Mesenteric fat pad (tissue), 1 donor: ENCODE data around the gene CDH6. TPM values are rescaled to one million over a fixed set of nuclear protein-coding genes. Genes with fewer than 3 reads are reported as not detected.

Source experiments
- DNase-seq: peaks from one replicate; pipeline ENCODE4 v3.0.0-alpha.2; 2020; ENCODE audit warnings: low spot score
- long read RNA-seq: library from polyadenylated mRNA; unstranded; transcript quantifications from one replicate; pipeline ENCODE4 v2.0.0, GENCODE V29; 2020
- total RNA-seq: library from RNA; stranded (reverse); fragmentation: NEBNext Ultra II Directional; extraction: Animal tissue kit (Norgen Biotek cat#: 25700); gene quantifications from one replicate; pipeline ENCODE4 v1.2.1, GENCODE V29; 2021
- donor health status: DM: yes; HTN: yes; CAD: no.

CDH6 gene
- 1.3 TPM for total RNA-seq
- long read RNA-seq, partial matches to known transcripts: 1 of 1 reads
- long read RNA-seq, other reads (novel, unspliced or antisense): 0 of 1 reads

DNA sequence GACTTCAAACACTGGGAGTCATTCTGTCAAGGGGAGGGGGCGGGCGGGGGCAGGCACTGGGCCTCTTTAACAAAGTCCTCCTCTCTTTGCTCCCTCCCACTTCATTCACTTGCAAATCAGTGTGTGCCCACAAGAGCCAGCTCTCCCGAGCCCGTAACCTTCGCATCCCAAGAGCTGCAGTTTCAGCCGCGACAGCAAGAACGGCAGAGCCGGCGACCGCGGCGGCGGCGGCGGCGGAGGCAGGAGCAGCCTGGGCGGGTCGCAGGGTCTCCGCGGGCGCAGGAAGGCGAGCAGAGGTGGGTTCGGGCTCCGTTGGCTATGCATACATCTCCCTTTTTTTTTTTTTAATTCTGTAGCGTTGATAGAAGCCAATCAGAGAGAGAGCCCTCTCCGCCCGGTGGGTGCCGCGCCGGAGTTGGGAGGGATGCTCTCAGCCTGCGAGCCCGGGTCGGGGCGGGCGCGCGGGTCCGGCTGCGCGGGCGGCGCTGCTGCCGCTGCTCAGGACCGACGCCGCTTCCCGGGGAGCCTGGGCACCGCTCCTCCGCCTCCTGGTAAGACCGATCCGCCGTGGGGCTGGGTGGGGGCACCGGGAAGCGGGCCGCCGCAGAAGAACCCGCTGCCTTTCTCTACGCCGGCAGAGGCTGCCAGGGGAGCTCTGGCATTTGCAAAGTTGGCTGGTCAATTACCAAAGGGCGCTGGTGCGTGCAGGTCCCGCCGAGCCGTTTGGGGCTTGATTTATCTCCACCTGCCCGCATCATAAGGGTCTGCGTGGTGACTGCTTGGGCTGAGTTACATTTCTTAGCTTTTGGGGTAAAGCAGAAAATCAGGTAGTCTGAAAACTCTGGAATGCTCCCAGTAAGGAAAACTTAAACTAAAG is at the start of gene CDH6:
Gene CDH6, plus strand, starts transcription at position 96 of the 877 bp plus-strand sequence. CDS start 73,788 bp downstream, outside the sequence.
- DNase-seq: no peak

DNA sequence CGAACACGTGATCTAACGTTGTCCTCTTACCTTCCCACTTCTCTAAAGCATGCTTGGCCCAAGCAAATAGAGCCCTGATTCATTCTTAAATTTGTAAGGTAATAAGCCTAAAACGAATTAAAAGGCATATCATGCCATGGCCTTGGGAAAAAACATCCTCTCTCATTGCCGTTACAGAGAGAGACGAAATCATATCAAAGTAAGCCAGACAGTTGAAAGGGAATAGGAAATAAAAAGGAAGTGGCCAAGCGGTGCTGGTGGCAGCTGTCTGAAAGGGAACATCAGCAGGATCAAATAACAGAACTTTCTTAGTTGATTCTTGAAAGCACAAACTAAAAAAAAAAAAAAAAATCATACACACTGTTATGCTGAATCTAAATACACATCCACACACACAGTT is 49.1 kb upstream of the CDH6 start:
- no peak for DNase-seq

DNA sequence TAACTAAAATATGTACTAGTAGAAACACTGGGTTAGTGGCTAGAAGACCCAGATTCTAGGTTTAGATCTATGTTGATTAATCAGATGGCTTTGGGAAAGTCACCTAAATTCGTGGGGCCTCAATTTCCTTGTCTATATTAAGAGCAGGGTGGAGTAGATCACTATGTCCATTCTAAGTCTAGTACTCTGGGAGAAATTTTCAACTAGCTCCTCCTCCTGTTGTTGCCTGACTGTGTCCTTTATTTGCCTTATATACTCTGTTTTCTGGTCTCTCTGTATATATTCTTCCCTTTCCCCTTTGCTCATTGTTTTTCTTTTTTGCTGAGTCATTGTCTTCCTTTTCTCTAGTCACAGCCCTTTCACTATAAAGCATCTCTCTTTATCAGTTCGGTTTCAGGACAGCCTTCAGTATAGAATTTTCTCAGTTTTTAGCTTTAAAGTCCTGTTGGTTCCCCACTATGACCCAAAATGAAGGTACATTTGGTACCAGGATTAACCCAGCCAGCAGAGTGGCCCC is 44.5 kb upstream of the CDH6 start:
- no peak for DNase-seq

DNA sequence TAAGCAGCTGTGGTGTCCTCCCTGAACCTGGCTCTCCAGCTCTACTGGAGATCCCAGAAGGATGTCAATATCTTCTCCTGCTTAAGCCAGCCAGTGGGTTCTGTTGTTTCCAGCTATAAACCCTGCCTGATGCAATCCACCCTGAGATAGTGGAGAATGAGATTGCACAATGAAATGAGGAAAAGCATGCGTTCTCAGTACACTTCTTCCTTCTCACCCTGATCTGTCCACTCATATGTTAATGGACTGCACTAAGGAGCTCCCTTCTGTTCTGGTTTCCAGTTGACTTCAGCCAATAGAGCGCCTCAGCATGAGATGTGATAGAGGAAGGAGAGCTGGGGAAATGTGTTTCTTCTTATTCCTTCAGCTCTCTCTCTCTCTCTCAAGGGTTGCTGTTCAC is 40.0 kb upstream of the CDH6 start:
- DNase-seq: no peak

DNA sequence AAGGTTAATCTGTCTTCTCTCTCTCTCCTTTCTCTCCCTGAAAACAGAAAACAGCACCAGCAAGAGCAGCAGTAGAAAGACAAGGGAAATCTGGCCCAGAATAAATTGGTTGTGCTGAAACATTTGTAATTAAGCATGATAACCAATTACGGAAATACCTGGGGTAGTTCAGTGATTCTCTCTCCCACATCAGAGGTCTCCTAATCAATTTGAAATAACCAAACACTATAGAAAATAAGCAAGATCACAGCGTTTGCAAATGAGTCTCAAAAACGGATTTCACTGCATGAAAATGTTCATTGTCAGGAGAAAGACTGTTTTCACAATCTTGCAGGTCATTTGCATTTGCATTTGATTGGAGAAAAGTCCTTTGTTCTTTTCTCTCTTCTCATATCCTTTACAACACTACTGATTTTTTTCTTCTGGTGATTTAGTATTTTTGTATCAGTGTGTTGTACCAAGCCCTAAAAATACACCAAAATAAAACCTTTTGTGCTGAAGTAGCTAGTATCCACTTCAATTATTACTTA is 36.8 kb upstream of the CDH6 start:
- DNase-seq: no peak

DNA sequence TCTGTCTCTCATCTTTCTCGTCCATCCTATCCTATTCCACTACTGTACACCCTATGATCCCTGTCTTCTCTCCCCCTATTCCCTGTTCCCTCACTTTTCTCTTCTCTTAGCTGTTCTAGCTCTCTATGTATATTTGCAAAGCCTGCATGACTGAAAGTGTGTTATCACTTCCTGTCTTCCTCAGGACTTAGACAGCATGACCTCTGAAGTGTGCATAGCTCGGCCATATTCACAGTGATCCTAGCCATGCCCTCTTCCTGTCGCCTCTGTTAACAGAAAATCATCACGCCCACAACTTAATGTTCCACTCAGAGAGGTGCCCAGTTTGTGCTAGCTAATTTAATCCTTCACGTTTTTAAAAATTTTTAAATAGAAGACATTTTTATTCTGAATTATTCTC is 35.8 kb upstream of the CDH6 start:
- no peak for DNase-seq

DNA sequence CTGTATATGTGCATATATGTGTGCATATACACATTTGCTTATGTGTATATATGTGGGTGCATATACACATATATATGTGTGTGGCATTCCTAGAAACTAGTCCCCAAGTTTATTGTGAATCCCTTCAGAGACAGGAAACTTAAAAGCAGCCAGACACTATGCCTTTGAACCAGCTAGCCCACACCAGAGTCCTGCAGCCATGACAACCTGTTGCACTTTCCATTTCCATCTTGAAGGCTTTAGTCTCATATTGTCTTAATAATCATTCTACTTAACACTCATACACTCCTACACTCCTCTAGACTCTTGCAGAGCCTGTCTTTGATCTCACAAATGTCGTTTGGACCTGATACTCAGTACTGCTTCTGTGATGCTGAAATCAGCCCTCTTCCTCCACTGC is 34.8 kb upstream of the CDH6 start:
- no peak for DNase-seq

DNA sequence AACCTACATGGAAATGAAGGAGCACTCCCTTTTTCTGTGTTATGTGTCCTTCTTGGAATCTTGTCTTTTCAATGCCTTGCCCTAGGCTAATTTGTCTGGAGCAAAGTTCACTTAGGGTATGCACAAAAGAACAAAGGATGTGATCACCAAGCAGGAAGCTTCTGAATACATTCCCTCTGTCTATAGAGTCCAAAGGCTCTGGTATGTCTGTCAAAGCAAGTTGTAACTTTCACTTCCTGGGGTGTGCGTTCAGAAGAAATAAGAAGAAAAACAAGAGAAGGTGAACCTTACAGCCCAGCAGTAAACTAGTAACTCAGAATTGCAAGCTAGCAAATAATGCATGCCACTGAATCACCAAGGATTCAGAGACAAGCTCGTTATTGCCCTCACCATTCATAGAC is 31.7 kb upstream of the CDH6 start:
- DNase-seq: no peak

DNA sequence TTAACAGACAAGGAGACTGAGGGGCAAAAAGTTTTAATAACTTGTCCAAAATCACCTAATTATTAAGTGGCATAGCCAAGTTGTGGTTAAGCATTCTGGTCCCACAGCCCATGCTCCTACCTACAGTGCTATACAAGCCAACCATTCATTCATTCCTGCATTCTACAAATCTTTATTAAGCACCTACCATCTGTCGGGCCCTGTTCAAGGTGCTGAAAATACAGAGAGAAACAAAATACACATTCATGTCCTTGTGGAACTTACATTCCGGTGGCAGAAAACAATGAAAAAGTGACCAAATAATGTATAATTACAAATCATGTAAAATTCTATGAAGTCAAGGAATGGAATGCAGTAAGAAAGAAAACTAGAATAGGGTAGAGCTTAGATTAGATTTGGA is 27.8 kb upstream of the CDH6 start:
- DNase-seq: no peak

DNA sequence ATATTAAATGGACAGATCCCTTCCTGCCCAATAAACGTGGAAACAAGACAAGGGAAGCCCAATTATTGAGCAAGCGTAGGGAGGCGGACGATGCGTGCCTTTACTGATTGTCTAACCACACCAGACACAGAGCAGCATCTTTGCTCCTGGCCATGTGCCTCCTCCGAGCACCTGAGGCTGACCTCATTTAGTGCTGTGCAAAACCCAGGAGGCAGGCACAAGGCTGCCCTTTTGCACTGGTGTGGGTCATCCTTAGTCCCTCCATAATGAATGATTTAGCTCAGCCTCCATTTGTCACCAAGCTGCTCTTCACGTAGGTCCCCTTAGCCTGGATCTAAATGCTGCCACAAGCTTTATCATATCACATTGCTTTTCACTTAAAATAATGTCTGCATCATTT is 24.1 kb upstream of the CDH6 start:
- no peak for DNase-seq

DNA sequence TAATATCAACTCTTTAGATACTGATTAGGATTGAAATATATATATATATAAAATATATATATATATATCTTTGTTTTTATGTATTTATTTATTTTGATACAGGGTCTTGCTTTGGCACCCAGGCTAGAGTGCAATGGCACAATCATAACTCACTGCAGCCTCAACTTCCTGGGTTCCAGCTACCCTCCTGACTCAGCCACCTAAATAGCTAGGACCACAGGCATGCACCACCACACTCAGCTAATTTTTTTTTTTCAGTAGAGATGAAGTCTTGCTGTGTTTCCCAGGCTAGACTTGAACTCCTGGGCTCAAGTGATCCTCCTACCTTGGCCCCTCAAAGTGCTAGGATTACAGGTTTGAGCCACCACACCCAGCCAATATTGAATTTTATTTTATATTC is 20.6 kb upstream of the CDH6 start:
- no peak for DNase-seq

DNA sequence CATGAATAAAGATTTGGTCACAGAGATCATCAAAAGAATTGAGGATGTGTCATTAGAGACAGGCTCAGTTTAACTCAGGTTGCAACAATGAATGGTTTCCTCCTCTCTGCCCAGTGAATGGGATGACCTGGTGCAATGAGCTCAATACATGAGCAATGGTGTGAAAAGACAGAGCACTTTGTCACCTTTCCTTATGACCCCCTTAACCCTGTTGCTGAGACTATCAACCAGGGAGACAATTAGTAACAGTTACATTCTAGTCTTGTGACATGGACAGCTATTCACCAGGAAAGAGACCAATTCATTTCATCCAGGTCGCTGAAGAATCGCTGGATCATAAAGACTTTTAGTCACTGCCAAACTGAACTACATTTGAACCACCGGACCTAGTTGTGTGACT is 19.9 kb upstream of the CDH6 start:
- no peak for DNase-seq

DNA sequence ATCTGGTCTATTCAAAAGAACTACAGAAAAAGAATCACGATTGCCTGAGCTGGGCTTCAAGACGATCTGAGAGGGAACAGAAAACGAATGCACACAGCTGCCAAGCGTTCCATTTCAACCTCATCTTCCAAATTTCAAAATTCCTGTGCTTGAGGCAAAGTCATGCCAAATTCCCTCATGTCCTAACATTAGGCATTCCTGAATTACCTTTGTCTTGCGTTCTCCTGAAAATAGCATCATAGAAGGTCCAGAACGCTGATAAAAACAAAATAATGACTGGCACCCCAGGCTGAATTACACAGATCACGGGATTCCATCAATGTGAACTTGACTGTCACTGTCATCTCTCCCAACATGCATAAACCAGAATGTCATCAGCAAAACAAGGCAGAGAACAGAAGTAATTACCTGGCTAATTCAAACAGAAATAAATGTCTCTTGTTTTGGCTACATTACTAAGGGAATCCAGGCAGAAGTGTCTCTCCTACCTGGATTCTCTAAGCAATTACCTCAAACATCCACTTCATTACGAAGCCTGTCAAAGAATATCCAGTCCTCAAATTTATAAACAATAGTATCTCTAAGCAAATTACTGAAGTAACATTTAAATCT is 12.0 kb upstream of the CDH6 start:
- no peak for DNase-seq

DNA sequence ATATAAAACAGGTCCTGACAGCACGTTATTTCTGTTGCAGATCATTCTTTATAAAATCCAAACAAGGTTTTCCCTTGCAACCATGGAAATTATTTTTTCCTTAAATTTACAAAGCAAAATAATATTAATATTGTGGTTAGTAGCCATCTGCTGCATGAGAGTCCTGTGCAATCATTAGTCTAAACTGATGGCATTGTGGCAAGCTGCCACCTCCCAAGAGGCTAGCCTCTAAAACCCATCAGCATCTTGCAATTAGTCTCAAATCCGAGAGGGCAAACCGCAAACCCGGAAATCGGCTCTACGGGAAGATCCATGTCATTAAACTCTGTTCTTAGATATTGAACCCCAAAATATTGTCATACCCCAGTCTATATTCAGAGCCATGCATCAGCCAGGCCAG is 11.3 kb upstream of the CDH6 start:
- no peak for DNase-seq

DNA sequence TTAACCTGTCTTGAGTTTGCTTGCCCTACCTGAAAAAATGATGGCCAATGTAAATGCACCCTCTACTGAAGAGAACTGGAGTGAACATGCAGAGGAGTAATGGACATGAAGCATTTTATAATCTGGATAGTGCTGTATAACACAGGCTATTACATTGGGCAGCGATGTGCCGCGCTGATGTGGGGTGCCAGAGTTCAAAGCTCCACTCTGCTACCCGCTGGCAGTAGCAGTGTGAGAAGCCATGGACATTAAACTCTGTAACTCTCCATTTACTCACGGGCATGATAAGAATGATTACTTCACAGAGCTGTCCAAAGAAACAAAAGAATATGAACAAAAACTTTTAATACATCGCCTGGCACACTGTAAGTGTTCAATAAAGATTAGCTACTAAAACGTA is 7.5 kb upstream of the CDH6 start:
- no peak for DNase-seq

DNA sequence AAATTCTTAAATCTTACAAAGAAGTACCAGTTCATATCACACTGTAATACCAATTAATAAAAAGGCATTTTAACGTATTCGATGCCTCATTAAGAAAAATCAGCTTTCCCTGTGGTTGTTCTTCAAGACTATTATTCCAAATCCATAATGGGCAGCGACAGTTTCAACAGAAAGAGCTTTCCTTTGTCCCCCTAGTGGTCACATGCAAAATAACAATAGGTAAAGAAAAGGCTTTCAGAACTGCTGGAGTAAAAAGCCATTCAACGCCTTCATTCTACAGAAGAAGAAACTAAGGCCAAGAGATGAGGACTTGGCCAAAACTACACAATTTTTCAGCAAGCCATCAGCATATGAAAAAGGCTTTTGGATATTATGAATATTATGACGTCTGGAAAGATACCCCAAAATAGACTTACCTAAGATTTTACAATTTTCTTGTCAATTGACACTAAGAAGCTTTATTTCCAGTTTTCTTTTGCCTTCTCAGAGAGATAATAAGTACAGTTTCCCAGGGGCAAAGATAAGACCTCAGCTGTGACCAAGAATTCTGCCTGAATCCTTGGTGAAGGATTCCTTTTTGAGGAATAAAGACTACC is 6.7 kb upstream of the CDH6 start:
- DNase-seq: no peak

DNA sequence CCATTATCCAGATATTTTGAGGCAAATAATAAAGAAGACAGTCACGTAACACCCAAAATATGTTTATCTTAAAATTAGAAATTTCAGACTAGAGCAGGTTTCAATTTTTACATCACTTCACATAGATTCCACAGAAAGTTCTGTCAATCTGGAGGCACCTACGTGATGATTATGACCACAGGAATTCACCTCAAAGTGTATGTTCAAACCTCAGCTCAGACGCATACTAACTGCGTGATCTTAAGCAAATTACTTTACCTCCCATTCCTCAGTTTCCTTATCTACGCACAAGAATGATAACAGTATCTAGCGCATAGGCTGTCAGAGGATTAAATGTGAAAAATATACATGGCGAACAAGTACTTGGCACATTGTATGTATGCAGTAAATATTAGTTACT is 5.9 kb upstream of the CDH6 start:
- no peak for DNase-seq

DNA sequence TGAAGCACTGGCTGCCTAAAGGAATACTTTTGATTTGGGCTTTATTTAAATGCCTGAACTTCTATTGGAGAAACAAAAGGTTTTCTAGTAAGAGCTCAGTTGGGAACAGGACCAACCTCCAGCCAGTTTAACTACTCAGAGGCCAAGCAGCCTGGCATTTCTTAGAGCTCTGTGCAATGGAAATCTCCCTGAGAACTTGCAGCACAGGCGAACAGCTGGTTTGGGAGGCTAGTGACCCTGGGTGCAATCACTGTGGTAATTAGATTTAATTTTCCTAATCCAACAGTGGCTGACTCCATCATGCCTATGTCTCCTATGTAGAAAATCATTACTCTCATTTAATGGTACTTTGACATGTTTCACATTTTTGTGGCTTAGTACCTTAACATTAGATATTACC is 1.0 kb upstream of the CDH6 start:
- no peak for DNase-seq

DNA sequence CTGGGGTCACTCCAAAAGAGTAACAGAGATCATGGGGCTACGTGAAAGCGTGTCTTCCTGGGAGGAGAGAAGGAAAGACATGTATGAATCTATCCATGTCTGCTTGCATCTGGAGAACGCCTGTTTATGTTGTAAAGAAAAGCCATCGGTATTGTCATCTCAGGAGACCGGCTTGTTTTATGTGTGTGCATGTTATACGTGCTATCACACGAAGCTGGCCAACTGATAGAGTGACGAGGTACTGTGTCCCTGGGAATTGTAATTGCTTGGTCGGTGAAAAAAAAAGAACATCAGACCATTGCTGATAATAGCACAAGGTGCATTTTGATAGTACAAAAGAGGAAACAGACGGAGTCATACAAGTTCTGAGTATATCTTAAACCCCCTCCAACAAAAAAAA is 370 bp upstream of the CDH6 start:
- DNase-seq: no peak

DNA sequence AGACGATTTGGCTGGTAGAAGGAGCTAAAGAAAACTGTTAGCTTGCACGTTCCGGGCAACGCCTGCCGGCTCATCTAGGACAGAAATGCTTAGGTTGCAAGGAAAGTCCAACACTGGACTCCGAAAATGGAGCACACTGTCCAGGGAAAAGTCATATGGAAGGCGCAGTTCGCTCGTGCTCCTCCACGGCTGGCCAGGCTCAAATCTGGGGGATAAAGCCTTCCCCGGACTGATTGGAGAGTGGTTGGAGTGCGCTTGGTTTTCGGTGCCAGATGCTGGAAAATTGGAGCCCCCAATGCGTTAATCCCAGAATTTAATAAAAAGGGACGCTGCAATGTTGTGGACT is 955 bp downstream of the CDH6 start:
- DNase-seq: no peak

DNA sequence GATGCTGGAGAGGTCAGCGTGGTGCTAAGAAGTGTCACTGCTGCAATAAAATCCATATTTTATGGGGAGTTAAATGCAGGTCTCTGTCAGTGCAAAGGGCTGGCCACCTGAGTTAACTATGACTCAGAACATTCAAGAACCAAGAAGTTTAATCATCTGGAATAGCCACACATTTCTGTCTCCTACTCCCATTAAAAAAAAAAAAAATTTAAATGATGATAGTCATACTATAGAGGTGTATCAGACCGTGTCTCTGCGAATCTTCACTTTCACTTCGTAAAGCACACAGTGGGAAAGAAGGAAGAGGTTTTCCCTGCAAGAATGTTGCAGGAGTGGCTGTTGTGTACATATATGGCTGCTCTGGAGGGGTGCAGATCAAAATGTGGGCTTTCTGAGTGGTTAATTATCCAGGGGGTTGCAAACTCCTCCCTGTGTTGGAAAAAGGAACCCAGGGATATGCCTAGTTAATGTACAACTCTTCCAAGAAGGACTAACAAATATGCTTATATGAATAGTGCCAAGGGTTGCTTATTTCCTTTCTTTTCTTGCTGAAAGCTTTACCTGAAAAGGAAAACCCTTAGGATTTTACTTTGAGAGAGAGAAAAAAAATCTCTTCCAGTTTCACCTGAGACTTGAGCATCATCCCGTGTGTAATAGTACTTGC is 1.5 kb downstream of the CDH6 start:
- no peak for DNase-seq

DNA sequence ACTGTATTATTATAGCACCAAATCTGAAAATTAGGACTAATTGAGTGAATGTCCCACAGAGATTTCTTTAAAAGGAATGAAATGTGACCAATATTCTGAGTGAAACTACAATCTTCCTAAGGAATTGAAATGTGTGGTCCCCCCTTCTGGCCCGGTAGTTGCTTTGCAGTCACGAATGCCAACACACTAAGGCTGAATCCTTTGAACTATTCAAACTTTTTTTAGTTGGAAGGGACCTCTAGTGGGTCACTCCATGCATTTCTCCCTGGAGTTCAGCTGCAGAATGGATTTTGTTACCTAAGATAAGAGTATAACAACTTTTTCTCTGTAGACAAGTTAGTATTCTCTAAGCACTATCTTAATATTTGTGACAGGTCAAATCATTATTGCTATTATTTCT is 2.8 kb downstream of the CDH6 start:
- DNase-seq: no peak
